ENCODE data around the gene SRM.

The SRM gene

DNA sequence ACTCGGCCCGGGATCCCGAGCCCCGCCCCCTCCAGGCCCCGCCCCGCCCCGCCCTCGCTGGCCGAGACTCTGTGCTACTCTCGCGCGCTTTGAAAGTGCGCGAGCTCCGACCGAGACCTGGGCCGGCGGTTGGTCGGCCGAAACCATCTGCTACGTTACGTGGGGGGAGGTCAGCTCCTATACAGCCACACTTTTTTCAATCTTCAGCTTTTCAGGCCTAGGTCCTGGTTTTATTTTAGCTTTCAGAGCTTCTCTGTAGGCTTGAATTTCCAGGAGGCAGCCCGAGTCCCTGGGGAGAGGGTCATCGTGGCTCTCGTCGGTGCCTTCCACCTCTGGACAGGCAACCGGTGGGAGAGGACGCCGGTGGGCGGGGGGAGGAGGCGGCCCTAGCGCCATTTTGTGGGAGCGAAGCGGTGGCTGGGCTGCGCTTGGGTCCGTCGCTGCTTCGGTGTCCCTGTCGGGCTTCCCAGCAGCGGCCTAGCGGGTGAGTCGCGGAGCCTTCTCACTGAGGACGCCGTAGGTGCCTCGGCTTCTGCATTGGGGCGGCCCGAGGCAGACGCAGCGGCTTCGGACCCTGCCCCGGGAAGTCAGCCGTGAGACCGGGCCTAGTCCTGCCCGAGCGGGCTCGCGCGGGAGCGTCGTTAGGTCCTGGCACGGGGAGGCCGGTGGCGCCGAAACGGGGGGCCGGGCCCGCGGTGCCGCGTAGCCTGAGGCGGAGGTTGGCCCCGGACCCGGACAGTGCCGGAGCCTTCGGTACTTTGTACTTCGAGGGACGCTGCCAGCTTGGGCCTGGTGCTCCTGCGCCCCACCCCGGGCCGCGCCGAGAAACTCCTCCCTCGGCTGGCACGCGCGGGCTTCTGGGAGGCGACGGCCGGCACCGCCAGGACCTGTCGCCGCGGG is 47.3 kb downstream of the SRM start, which contains the start of gene TARDBP:
TARDBP (plus strand) TSS at position 395 of the 900 bp plus-strand sequence. CDS start 1,074 bp downstream, outside the sequence.
- DNase-seq = peak; percentile 71
